OCI-LY7 (cell line): ENCODE results near the gene OSBPL1A.

Experiments used
- EZH2phosphoT487 ChIP-seq: fragments of 200-600 bp; sonication (generic); IDR thresholded peaks from 2 replicates; pipeline ENCODE4 v1.6.1; 2018; ENCODE audit warnings: low read depth, borderline replicate concordance, mild to moderate bottlenecking, mixed run types, antibody characterized with exemption, low read length, moderate library complexity, mixed read lengths
- TF ChIP-seq, protein P1 (sequence below): fragments of 200-600 bp; sonication (generic); conservative IDR thresholded peaks from 2 replicates; pipeline ENCODE4 v1.5.1; 2014; ENCODE audit warnings: mild to moderate bottlenecking, antibody characterized with exemption, low read length, moderate library complexity, mixed read lengths

GRCh38 chr18:24296276-24296675, 101.3 kb downstream of the OSBPL1A start:
- TF ChIP-seq, protein P1, sequence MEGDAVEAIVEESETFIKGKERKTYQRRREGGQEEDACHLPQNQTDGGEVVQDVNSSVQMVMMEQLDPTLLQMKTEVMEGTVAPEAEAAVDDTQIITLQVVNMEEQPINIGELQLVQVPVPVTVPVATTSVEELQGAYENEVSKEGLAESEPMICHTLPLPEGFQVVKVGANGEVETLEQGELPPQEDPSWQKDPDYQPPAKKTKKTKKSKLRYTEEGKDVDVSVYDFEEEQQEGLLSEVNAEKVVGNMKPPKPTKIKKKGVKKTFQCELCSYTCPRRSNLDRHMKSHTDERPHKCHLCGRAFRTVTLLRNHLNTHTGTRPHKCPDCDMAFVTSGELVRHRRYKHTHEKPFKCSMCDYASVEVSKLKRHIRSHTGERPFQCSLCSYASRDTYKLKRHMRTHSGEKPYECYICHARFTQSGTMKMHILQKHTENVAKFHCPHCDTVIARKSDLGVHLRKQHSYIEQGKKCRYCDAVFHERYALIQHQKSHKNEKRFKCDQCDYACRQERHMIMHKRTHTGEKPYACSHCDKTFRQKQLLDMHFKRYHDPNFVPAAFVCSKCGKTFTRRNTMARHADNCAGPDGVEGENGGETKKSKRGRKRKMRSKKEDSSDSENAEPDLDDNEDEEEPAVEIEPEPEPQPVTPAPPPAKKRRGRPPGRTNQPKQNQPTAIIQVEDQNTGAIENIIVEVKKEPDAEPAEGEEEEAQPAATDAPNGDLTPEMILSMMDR: no peak
- no peak for TF ChIP-seq EZH2phosphoT487
